ENCODE results near the gene CDC73.

CDC73 gene

DNA sequence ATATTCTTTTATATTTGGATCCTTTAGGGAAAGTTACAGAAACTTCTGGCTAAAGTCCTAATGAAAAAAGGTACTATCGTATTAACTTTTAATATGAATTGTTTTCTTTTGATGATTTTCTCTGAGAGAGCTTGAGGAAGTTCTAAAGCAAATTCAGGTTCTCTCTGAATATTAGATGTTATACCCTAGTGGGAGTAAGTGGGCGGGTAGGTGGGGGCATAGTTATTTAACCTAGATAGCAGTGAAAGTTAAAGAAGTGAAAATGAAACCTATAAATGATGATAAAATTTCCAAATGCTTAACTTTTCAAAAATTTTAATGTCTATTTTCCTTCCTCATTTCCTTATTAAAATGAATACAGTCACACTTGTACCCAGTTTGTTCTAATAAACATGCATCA is 90.8 kb downstream of the CDC73 start:
- H3K36me3 ChIP-seq (ENCODE audit: low read length), result peaks cover 23% of the 10 kb centered on the region
- no peaks in the 10 kb centered on the region for H3K27me3 ChIP-seq (ENCODE audit: low read length)
- H3K4me2 ChIP-seq (ENCODE audit: low read depth, low read length, poor library complexity, severe bottlenecking), result no peak overlapping the region
- no peaks in the 10 kb centered on the region for H4K20me1 ChIP-seq (ENCODE audit: low read depth, low read length)
- no peaks in the 10 kb centered on the region for H3K9me2 ChIP-seq (replicated peaks; ENCODE audit: insufficient read depth, low read length)
- no peak overlapping the region for H3K27ac ChIP-seq (ENCODE audit: low read depth, low read length)
- no peak overlapping the region for H3K9ac ChIP-seq (ENCODE audit: low read length)
- no peaks in the 10 kb centered on the region for H3F3A ChIP-seq (ENCODE audit: insufficient read depth)
- no peak overlapping the region for H2AFZ ChIP-seq (ENCODE audit: low read depth, low read length, severe bottlenecking)
- no peaks in the 10 kb centered on the region; the same call in 1 of the 2 replicates for H3K79me2 ChIP-seq (ENCODE audit: insufficient read depth, low read length)
- no peak overlapping the region for H3K4me3 ChIP-seq (ENCODE audit: insufficient read depth, low read length, poor library complexity, severe bottlenecking)
- TF ChIP-seq, protein P1, sequence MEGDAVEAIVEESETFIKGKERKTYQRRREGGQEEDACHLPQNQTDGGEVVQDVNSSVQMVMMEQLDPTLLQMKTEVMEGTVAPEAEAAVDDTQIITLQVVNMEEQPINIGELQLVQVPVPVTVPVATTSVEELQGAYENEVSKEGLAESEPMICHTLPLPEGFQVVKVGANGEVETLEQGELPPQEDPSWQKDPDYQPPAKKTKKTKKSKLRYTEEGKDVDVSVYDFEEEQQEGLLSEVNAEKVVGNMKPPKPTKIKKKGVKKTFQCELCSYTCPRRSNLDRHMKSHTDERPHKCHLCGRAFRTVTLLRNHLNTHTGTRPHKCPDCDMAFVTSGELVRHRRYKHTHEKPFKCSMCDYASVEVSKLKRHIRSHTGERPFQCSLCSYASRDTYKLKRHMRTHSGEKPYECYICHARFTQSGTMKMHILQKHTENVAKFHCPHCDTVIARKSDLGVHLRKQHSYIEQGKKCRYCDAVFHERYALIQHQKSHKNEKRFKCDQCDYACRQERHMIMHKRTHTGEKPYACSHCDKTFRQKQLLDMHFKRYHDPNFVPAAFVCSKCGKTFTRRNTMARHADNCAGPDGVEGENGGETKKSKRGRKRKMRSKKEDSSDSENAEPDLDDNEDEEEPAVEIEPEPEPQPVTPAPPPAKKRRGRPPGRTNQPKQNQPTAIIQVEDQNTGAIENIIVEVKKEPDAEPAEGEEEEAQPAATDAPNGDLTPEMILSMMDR (IDR thresholded peaks at IDR 0.05; ENCODE audit: insufficient read depth, low read length, poor library complexity, severe bottlenecking), result no peak
- no peak for TF ChIP-seq EZH2phosphoT487 (conservative IDR thresholded peaks at IDR 0.05; ENCODE audit: low read length)
- no peaks in the 10 kb centered on the region for H3K9me3 ChIP-seq (ENCODE audit: insufficient read depth, low read length)

DNA sequence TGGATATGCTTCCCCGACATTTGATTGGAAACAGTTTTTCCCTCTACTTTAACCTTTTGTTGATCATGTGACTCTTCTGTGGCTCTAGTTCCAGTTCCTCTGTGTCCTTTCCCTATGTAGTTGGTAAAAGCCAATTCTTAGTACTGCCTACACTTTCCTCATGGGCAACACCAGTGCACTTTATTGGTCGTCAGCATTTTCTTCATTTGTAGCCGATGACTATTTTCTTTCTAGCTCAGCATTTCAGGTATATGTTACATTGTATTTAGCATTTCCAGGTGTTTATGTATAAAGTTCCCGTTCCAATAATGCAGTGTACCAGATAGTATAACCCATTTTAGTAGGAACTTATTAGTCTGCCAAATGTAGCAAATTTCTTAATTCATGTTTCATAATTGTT is 92.2 kb downstream of the CDC73 start:
- H3K79me2 ChIP-seq (ENCODE audit: insufficient read depth, low read length), result no peaks in the 10 kb centered on the region; the same call in 1 of the 2 replicates
- no peak overlapping the region for H3K27ac ChIP-seq (ENCODE audit: low read depth, low read length)
- no peak overlapping the region for H2AFZ ChIP-seq (ENCODE audit: low read depth, low read length, severe bottlenecking)
- no peak overlapping the region for H3K4me3 ChIP-seq (ENCODE audit: insufficient read depth, low read length, poor library complexity, severe bottlenecking)
- H3K9me3 ChIP-seq (ENCODE audit: insufficient read depth, low read length), result no peaks in the 10 kb centered on the region
- H3K9me2 ChIP-seq (replicated peaks; ENCODE audit: insufficient read depth, low read length), result no peaks in the 10 kb centered on the region
- H3K9ac ChIP-seq (ENCODE audit: low read length), result no peak overlapping the region
- peaks cover 20% of the 10 kb centered on the region for H3K36me3 ChIP-seq (ENCODE audit: low read length)
- no peaks in the 10 kb centered on the region for H4K20me1 ChIP-seq (ENCODE audit: low read depth, low read length)
- no peak overlapping the region for H3K4me2 ChIP-seq (ENCODE audit: low read depth, low read length, poor library complexity, severe bottlenecking)
- no peaks in the 10 kb centered on the region for H3F3A ChIP-seq (ENCODE audit: insufficient read depth)
- TF ChIP-seq, protein P1 (IDR thresholded peaks at IDR 0.05; ENCODE audit: insufficient read depth, low read length, poor library complexity, severe bottlenecking), result no peak
- no peak for TF ChIP-seq EZH2phosphoT487 (conservative IDR thresholded peaks at IDR 0.05; ENCODE audit: low read length)
- no peaks in the 10 kb centered on the region for H3K27me3 ChIP-seq (ENCODE audit: low read length)

DNA sequence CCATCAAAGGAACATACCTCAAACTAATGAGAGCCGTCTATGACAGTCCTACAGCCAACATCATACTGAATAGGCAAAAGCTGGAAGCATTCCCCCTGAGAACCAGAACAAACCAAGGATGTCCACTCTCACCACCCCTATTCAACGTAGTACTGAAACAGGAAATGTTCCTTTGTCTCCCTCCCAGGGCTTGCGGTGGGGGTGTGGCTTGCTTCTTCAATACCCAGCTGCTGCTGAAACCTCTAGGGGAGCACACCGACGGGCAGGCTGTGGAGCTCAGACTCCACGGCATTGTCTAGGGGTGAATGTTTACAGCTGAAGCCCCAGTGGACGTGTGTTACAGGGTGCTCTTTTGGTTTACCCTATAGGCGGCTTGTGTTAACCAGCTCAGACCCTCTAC is 95.1 kb downstream of the CDC73 start:
- Histone ChIP-seq H3K9me2 (replicated peaks; ENCODE audit: insufficient read depth, low read length) (no peaks in the 10 kb centered on the region), H3K79me2 (ENCODE audit: insufficient read depth, low read length) (no peaks in the 10 kb centered on the region; the same call in 1 of the 2 replicates), H3K4me3 (ENCODE audit: insufficient read depth, low read length, poor library complexity, severe bottlenecking) (no peak overlapping the region), H3K27ac (ENCODE audit: low read depth, low read length) (no peak overlapping the region), H3K36me3 (ENCODE audit: low read length) (peaks cover 20% of the 10 kb centered on the region), H3K9me3 (ENCODE audit: insufficient read depth, low read length) (no peaks in the 10 kb centered on the region), H4K20me1 (ENCODE audit: low read depth, low read length) (no peaks in the 10 kb centered on the region), H3F3A (ENCODE audit: insufficient read depth) (no peaks in the 10 kb centered on the region), H3K27me3 (ENCODE audit: low read length) (no peaks in the 10 kb centered on the region), H2AFZ (ENCODE audit: low read depth, low read length, severe bottlenecking) (no peak overlapping the region), H3K4me2 (ENCODE audit: low read depth, low read length, poor library complexity, severe bottlenecking) (no peak overlapping the region), H3K9ac (ENCODE audit: low read length) (no peak overlapping the region)
- TF ChIP-seq, protein P1 (IDR thresholded peaks at IDR 0.05; ENCODE audit: insufficient read depth, low read length, poor library complexity, severe bottlenecking), result no peak
- no peak for TF ChIP-seq EZH2phosphoT487 (conservative IDR thresholded peaks at IDR 0.05; ENCODE audit: low read length)

Data from SU-DHL-6 (cell line).